BLaER1 (cell line): ENCODE measurements around the gene C6orf118.

Experiments
- H3K27ac ChIP-seq: shearing (Covaris generic); formaldehyde crosslinking; 2 replicates; pipeline ENCODE4 v1.8.1; 2022
- H3K27me3 ChIP-seq: shearing (Covaris generic); formaldehyde crosslinking; 2 replicates; pipeline ENCODE4 v1.8.1; 2022
- H3K36me3 ChIP-seq: shearing (Covaris generic); formaldehyde crosslinking; 2 replicates; pipeline ENCODE4 v1.8.1; 2022
- H3K4me1 ChIP-seq: shearing (Covaris generic); formaldehyde crosslinking; 2 replicates; pipeline ENCODE4 v1.8.1; 2022
- H3K4me2 ChIP-seq: shearing (Covaris generic); formaldehyde crosslinking; 2 replicates; pipeline ENCODE4 v1.8.1; 2022
- H3K4me3 ChIP-seq: shearing (Covaris generic); formaldehyde crosslinking; 2 replicates; pipeline ENCODE4 v1.8.1; 2022
- H3K9ac ChIP-seq: shearing (Covaris generic); formaldehyde crosslinking; 2 replicates; pipeline ENCODE4 v1.8.1; 2022
- H3K9me3 ChIP-seq: shearing (Covaris generic); formaldehyde crosslinking; 2 replicates; pipeline ENCODE4 v1.8.1; 2022
- H4K20me1 ChIP-seq: shearing (Covaris generic); formaldehyde crosslinking; 2 replicates; pipeline ENCODE4 v1.8.1; 2022
- Cebpa-rat ChIP-seq: shearing (Covaris generic); IDR thresholded peaks from 2 replicates; pipeline ENCODE4 v1.8.1; 2022

C6orf118 gene

GRCh38 chr6:165245287-165245686 lies 64.1 kb downstream of the C6orf118 start:
- Histone ChIP-seq H3K4me3 (no peak overlapping the region), H3K9me3 (no peaks in the 10 kb centered on the region), H4K20me1 (no peaks in the 10 kb centered on the region), H3K4me1 (peaks cover 8% of the 10 kb centered on the region), H3K36me3 (no peaks in the 10 kb centered on the region), H3K27ac (no peak overlapping the region), H3K4me2 (no peak overlapping the region), H3K27me3 (no peaks in the 10 kb centered on the region), H3K9ac (no peak overlapping the region)
- no peak for TF ChIP-seq Cebpa-rat

DNA sequence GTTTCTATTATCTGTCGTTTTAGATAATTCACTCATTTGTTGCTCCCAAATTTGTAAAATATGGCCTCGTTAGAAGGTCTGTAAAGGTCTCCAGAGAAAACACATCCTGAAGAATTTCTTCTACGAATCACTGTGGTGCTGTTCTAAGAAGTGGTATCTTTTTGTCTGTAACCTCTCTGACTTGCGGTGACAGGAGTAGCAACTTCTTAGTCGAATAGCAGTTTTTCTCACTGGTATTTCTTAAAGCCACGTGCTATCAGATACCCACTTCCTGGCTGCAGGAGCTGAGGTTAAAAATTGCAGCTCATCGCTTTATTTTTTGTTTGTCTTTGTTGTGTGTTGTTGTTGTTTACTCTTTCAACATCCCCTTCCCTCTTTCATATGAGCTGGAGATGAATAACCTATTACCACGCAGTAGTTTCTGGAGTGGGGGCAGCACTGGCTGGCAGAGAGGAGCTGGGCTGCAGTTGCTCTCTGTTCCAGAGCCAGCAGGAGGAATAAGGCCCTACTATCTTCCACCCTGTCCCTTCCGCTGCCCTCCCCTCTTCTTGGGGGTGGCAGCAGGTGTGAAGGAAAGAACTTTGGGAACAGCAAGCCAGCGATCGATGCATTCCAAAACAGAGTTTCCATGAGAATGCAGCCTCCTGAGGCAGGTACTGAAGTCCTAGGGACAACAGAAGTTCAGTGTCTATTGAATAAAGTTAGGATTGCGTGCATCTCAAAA lies 64.7 kb downstream of the C6orf118 start:
- Histone ChIP-seq H3K4me2 (no peak overlapping the region), H3K36me3 (no peaks in the 10 kb centered on the region), H3K27ac (no peak overlapping the region), H3K9ac (no peak overlapping the region; the same call in 1 of the 2 replicates), H4K20me1 (no peaks in the 10 kb centered on the region), H3K4me1 (peaks cover 8% of the 10 kb centered on the region), H3K27me3 (no peaks in the 10 kb centered on the region), H3K9me3 (no peaks in the 10 kb centered on the region), H3K4me3 (no peak overlapping the region)
- TF ChIP-seq Cebpa-rat = no peak

GRCh38 chr6:165243801-165244200 lies 65.6 kb downstream of the C6orf118 start:
- H3K4me1 ChIP-seq = peaks cover 8% of the 10 kb centered on the region
- TF ChIP-seq Cebpa-rat = no peak
- H3K27ac ChIP-seq = no peak overlapping the region
- H3K4me3 ChIP-seq = no peak overlapping the region
- no peaks in the 10 kb centered on the region for H3K27me3 ChIP-seq
- H3K9ac ChIP-seq = no peak overlapping the region
- H4K20me1 ChIP-seq = no peaks in the 10 kb centered on the region
- no peaks in the 10 kb centered on the region for H3K36me3 ChIP-seq
- H3K9me3 ChIP-seq = no peaks in the 10 kb centered on the region
- no peak overlapping the region for H3K4me2 ChIP-seq

DNA sequence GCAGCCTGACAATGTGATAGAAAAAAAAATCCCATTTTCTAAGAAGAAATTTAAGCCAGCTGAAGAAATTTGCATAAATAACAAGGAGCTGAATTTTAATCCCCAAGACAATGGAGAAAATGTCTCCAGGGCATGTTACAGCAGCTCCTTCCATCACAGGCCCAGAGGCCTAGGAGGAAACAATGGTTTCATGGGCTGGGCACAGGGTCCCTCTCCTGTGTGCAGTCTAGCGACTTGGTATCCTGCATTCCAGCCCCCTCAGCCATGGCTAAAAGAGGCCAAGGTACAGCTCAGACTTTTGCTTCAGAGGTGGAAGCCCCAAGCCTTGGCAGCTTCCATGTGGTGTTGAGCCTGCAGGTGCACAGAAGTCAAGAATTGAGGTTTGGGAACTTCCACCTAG lies 73.1 kb downstream of the C6orf118 start:
- no peaks in the 10 kb centered on the region for H3K4me1 ChIP-seq
- no peak overlapping the region for H3K4me3 ChIP-seq
- no peak for TF ChIP-seq Cebpa-rat
- no peak overlapping the region for H3K27ac ChIP-seq
- no peak overlapping the region for H3K9ac ChIP-seq
- no peak overlapping the region for H3K4me2 ChIP-seq
- H3K36me3 ChIP-seq = no peaks in the 10 kb centered on the region
- H3K9me3 ChIP-seq = peaks cover 30% of the 10 kb centered on the region
- no peaks in the 10 kb centered on the region for H4K20me1 ChIP-seq
- no peaks in the 10 kb centered on the region for H3K27me3 ChIP-seq

- Histone ChIP-seq H3K36me3 (no peaks in the 10 kb centered on the region), H3K4me1 (no peaks in the 10 kb centered on the region), H3K27me3 (no peaks in the 10 kb centered on the region), H3K4me2 (no peak overlapping the region), H3K4me3 (no peak overlapping the region), H3K9ac (no peak overlapping the region), H4K20me1 (no peaks in the 10 kb centered on the region), H3K27ac (no peak overlapping the region), H3K9me3 (peaks cover 30% of the 10 kb centered on the region)
- no peak for TF ChIP-seq Cebpa-rat
Measured at GRCh38 chr6:165232731-165233488, 76.5 kb downstream of the C6orf118 start.

DNA sequence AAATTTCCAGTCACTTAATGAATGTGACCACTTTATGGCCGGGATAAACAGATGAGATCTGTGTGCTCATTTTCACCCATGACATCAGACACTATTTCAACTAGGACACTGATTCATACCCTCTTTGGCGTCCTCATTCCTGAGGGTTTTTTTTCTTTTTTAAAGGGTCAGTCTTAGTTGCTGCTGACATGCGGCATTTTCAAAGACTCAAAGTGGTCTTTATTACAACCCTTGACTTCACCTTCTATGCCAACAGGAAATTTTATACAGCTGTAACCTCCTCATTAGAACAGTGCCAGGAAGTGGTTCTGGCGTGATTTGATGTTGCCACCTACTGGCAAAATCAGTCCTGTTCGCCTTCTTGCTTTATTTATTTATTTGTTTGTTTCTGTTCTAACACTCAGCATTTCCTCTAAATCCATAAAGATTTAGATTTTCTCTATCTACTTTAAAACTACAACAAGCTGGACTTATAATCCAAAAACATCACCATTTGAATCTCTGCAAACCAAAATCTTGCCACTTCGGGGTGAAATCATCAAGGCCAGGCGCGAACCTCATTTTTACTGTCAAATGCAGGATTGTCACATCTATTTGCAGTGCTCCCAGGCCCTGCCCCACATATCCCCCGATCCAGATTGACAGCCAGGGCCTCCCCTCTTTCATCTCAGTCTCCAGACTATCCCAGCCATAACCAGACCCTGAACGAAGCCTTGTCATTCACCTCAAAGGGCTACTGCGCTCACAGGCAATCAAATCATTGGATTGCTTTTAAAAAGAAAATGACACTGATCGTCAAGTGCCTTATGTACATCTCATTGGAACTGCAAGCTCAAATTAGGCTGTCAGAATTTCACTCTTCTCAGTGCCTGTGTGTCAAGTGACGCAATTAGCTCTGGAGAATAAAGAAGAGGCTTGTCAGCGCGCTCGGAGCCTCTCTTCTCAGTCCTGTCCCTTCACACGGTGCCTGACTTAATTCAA lies 77.5 kb downstream of the C6orf118 start:
- Histone ChIP-seq H3K9me3 (peaks cover 20% of the 10 kb centered on the region), H3K27ac (no peak overlapping the region), H4K20me1 (no peaks in the 10 kb centered on the region), H3K4me1 (no peaks in the 10 kb centered on the region), H3K27me3 (no peaks in the 10 kb centered on the region), H3K36me3 (no peaks in the 10 kb centered on the region), H3K4me2 (no peak overlapping the region), H3K9ac (no peak overlapping the region), H3K4me3 (no peak overlapping the region)
- TF ChIP-seq Cebpa-rat = no peak

DNA sequence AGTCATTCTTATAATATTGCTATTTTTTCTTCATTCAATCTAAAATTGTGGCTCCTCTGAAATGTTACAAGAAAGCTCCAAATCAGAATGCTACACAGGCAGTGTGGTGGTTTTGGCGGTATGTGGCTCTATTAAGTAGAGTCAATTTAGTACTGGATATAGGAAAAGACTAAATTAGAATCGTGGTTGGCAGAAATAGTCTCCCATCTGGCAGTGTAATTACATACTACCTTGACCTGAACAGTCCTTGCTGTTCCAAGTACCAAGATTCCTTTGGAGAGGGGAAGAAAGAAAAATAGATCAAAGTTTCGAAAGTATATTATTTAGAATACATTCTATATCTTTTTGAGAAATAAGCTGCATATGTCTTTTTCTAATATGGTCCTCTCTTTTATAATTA lies 78.2 kb downstream of the C6orf118 start:
- H3K4me1 ChIP-seq = no peaks in the 10 kb centered on the region
- H3K27me3 ChIP-seq = no peaks in the 10 kb centered on the region
- no peaks in the 10 kb centered on the region for H3K36me3 ChIP-seq
- TF ChIP-seq Cebpa-rat = no peak
- H3K4me3 ChIP-seq = no peak overlapping the region
- peaks cover 13% of the 10 kb centered on the region for H3K9me3 ChIP-seq
- no peak overlapping the region for H3K4me2 ChIP-seq
- no peak overlapping the region for H3K9ac ChIP-seq
- no peak overlapping the region for H3K27ac ChIP-seq
- no peaks in the 10 kb centered on the region for H4K20me1 ChIP-seq
